GM19452 (cell line): ENCODE measurements around the gene CCDC61.

Experiments used
- ATAC-seq: cut with Tn5 transposase; IDR thresholded peaks from one replicate; pipeline ENCODE4 v1.9.1; 2021; ENCODE audit not compliant: unreplicated experiment

The CCDC61 gene

DNA sequence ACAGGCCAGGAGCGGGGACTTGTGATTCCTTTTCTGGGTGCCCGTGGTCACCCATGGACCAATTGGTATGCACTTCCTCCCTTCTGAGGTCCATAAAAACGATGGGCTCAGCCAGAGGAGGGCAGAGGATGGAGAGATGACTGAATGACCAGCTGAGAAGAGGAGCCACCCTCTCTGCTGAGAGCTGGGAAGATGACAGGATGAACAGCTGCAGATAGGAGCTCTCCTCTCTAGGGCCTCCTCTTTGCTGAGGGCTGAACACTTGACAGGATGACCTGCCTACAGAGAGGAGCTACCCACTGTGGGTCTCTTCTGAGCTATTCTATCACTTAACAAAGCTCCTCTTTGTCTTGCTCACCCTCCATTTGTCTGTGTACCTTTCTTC is 41.5 kb downstream of the CCDC61 start:
- ATAC-seq = no peak

DNA sequence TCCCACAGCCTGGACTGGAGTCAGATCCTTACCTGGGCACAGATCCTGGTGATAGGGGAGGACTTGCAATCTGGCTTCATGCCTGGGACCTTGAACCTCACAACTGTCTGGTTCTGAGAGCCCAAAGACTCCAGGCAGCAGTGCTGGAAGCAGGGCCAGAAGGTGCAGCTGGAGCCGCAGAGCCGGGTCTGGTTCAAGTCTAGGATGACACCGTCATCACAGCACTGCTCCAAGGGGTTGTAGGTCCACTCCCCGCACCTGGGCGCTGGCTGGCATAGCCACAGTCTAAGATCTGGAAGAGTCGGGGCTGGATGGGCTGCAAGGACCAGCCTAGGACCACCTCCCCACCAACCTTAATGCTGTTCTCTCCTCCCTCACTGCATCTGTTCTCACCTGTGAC is 44.9 kb downstream of the CCDC61 start:
- no peak for ATAC-seq

DNA sequence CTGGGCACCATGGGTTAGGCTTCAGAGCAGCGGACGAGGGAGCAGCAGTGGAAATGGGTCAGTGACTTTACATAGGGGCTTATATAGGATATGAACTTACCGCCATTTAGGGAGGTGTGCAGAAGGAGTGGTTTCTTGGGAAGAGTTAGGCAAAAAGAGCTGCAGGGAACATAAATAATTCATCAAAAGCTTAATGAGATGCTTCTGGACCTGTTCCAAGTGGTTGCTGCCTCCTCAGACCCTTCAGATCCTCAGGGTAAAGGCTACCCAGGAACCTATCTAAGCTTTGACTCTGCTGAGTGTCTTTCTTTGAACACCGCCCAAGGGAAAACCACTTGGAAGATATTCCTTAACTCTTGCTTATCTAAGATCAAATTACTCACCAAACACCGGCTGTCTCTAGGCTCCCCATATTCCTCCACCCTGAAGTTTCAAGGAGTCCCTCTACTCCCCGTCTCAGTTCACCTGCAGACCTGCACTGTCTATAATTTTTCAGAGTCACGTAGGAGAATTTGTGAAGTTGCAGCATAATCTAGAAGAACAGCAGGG is 45.8 kb downstream of the CCDC61 start, which contains the start of gene IGFL4:
IGFL4 (minus strand) TSS at position 51 of the 549 bp plus-strand sequence; CDS start at position 11, 40 bp downstream.
- ATAC-seq = no peak

DNA sequence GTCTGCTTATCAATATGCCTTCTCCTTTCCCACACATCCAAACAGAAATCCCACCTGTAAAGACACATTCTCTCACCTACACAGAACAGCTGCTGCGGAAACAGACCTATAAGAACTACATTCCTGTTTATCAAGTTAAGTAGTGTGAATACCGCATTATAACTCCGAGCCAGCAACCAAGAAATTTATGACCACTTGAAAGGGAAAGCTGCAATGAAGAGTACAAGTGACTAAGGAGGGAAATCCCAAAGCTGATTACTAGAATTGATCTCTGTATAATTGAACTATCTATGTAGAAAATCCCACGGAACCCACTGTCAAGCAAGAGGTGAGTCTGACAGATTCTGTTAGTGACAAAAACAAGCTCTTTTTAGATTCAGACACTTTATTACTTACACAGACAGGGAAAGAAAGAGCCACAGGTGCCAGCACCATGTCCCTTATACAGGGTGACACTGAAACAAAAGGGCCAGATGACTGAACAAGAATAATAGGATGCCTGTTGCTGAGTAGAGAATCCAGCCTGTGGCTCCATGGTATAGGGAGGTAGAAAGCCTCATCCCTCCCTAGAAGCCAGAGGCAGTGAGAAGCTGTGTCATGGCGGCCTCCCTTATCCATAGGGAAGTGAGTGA is 47.1 kb downstream of the CCDC61 start:
- no peak for ATAC-seq

DNA sequence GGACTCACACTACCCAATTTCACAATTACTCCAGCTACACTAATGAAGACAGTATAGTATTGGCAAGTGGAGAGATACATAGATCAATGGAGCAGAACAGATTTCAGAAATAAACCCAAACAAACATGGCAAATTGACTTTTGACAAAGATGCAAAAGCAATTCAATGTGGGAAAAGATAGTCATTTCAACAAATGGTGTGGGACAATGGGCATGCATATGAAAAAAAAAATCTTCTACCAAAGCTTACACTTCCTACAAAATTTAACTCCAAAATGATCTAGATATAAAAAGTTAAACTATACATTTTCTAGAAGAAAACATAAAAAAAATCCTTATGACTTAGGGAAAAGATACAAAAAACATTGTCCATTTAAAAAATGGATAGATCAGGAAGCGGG is 48.3 kb downstream of the CCDC61 start:
- no peak for ATAC-seq

DNA sequence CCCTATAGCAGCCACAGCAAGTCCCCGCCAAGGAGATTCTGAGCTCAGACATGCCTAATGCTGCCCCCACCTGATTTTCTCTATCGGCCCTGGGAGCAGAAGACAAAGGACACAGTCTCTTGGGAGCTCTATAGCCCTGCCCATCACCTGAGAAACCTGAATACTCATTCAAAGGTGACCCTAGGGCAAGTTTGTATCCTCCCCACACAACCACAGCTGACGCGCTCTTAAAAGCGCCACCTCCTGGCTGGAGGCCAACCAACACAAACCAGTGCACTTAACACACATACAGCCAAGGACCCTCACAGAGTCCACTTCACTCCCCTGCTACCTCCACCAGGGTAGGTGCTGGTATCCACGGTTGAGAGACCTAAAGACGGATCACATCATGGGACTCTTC is 54.3 kb downstream of the CCDC61 start:
- no peak for ATAC-seq

DNA sequence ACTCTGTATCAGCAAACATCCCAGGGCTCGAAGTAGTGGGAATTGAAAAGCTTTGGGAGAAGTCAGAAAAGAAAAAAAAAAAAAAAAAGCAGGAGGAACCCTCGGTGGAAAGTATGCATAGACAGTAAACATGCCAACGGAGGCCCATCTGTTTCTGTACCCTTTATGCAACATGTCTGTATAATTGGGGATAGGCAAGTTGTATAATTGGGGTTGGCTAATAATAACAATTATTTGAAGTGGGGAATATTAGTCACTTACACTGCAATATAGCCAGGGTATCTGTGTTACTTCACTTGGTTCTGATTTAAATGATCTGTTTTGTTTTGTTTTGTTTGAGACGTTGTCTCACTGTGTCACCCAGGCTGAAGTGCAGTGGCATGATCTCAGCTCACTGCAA is 57.6 kb downstream of the CCDC61 start:
- ATAC-seq = no peak

DNA sequence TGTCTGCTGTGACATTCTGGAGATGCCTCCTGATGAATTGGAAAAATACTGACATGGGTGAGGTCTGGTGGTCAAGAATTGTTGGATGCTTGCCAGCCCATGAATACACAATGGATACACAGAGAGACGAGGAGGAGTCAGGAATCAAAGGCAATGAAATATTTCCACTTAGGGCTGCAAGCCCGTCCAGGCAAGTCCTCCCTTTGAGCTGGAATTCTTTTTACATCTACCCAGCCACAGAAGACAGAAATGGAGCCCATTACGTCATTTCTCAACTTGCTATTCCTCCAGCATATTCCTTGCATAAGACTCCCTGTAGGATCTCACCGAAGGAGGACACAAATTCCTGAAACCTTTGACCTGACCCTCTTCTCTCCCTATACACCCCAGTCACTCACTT is 61.3 kb downstream of the CCDC61 start:
- no peak for ATAC-seq

DNA sequence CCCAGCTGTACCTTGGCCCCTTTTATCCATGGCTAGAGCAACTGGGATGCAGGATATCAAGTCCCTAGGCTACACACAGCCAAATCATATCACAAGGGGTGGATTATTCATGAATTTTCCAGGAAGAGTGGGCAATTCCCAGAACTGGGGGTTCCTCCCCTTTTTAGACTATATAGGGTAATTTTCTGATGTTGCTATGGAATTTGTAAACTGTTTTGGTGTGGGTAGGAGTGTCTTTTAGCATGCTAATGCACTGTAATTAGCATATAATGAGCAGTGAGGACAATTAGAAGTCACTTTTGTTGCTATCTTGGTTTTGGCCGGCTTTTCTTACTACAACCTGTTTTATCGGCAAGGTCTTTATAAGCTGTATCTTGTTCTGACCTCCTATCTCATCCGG is 63.5 kb downstream of the CCDC61 start:
- no peak for ATAC-seq

DNA sequence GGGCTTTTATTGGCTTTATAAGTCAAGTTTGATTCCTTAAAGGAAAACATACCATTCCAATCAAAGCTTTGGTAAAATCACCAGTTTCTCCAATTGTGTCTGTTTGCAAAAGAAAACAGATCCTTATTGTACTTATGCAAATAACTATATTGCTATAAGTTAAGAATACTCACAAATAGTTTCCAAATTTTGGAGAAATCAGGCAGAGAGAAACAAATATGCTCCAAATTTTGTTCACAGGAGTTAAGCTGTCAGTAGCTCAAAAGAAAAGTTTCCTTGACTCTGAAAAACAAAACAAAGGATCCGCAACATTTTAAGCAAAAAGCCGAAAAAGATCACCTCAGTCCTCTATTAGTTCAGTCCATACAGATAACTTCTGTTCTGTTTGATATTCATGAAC is 64.7 kb downstream of the CCDC61 start:
- no peak for ATAC-seq

DNA sequence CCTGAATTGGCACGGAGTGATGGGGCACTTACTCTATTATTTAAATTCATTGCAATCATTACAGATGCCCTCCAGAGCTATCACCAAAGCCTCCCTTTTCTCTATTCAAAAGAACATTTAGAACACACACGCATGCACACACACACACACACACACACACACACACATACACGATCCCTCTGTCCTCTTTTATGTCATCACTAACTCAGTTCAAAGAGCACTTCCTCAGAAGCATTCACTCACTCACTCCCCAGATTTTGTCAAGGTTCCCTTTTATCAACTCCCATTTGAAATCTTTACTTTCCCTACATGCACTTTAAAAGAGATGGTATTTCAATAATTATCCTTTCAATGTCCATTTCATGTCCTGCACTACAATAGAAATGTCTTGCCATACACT is 67.9 kb downstream of the CCDC61 start:
- ATAC-seq = no peak

DNA sequence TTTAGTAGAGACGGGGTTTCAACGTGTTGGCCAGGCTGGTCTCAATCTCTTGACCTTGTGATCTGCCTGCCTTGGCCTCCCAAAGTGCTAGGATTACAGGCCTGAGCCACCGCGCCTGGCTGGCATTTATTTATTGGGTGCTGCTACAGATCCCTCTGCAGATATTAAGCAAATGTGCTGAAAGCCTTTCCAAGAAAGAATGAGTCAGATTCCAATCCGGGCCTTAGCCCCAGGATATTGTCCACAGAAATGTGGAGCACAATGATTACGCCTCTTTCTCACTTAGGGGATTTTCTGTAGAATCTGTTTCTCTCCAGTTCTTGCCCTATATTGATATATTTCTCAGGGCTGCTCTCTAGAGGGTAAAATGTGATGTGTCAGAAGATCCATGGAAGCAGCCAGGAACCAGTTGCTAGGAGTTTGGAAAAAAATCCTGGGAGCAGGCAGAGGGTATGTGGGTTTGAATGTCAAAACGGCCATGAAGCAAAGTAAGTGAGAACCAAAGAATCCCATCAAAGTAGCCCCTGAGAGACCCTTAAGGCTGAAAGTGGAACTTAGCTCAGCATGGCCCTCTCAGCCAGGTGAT is 70.3 kb downstream of the CCDC61 start:
- no peak for ATAC-seq

DNA sequence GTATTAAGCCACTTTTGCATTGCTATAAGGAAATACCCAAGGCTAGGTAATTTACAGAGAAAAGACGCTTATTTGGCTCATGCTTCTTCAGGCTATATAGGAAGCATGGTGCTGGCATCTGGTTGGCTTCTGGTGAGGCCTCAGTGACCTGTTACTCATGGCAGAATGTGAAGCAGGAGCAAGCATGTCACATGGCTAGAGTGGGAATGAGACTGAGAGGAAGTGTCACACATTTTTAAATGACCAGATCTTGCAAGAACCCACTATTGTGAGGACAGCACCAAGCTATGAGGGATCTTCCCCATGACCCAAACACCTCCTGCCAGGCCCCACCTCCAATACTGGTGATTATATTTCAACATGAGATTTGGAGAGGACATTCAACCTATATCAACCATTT is 71.2 kb downstream of the CCDC61 start:
- no peak for ATAC-seq

DNA sequence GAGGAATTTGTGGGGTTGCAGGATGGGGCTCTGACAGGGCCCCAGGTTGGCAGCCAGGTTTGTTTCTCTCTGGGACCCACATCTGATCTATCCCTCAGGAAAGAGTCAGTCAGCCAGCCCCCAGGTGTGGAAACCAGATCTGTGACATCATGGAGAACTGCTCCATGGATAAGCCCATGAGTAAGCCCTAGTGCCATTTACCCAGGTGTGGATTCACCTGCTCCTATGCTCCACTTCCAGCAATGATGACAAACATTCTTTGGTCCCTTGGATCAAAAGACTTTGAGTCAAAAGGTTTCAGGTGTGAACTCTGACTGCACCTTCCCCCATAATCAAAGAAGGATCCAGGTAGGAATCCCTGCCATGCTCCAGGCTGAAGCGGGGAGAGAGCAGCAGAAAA is 72.4 kb downstream of the CCDC61 start:
- ATAC-seq = no peak
